Muscle of leg (tissue), 11 donors: Measurements from ENCODE around the gene LRRFIP1. TPM values are rescaled to one million over a fixed set of nuclear protein-coding genes. Genes with fewer than 3 reads are reported as not detected.
"Not testable (repeated sequence)": the region's sequence is repeated elsewhere in the genome, so short reads cannot be mapped to it uniquely, and the experiment has no call there.

Experiments
- DNase-seq: peaks from one replicate; pipeline ENCODE4 v3.0.0; 2013
- H3K27ac ChIP-seq: one replicate; pipeline ENCODE4 v1.5.1; 2013; ENCODE audit warnings: mild to moderate bottlenecking, low read length, control low read depth
- H3K27me3 ChIP-seq: one replicate; pipeline ENCODE4 v1.6.1; 2013; ENCODE audit warnings: low read length; ENCODE audit not compliant: control insufficient read depth, insufficient read depth
- H3K36me3 ChIP-seq: one replicate; pipeline ENCODE4 v1.6.1; 2013; ENCODE audit warnings: low read length; ENCODE audit not compliant: control insufficient read depth, insufficient read depth
- H3K4me1 ChIP-seq: one replicate; pipeline ENCODE4 v1.6.1; 2013; ENCODE audit warnings: low read length; ENCODE audit not compliant: control insufficient read depth, insufficient read depth
- H3K4me3 ChIP-seq: one replicate; pipeline ENCODE4 v1.5.1; 2013; ENCODE audit warnings: low read length, control low read depth
- H3K9me3 ChIP-seq: replicated peaks from 2 replicates; pipeline ENCODE4 v1.6.1; 2013; ENCODE audit warnings: low read depth, low read length; ENCODE audit not compliant: control insufficient read depth
- WGBS: methylation state at CpG from one replicate; pipeline ENCODE4 v1.1.5; 2013; ENCODE audit warnings: missing lambda C conversion rate; ENCODE audit not compliant: insufficient coverage; 5-methylcytosine and 5-hydroxymethylcytosine counted together
- polyA plus RNA-seq, 8 donors: library from polyadenylated mRNA; unstranded; fragments of 120-200 nt; gene quantifications; one replicate each; pipeline versions ENCODE4 v1.2.1 to v1.2.3, GENCODE V29; 2013; ENCODE audit warnings: inconsistent platforms in 1 of 8, low replicate concordance in 1 of 8; ENCODE audit not compliant: insufficient read length in 8 of 8, insufficient read depth in 1 of 8
- total RNA-seq: library from RNA; stranded (reverse); fragments of 120-200 nt; gene quantifications from one replicate; pipeline ENCODE4 v1.2.4, GENCODE V29; 2013

LRRFIP1 gene
- total and polyA plus RNA-seq, 9 donors: 95.1 to 182 (median 113) TPM

DNA sequence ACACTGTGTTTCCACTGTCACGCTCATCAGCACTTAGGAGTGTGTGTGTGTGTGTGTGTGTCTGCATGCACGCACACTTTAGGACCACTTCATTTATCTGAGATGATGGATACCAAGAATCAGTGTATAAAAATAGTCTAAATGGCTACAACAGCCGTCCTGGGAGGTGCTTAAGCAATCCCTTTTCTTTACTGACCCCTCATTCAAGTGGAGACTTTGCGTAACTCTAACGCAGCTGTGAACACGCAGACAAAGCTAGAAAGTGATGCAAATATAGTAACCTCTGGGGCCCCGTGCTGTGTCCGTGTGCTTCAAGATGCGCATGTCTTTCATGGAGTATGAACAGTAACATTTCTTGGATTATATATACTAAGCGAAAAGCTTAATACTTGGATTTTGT lies 130.8 kb downstream of the LRRFIP1 start:
- H3K27me3 ChIP-seq: no peaks in the 10 kb centered on the region
- peaks cover 71% of the 10 kb centered on the region for H3K36me3 ChIP-seq
- 100% methylated on average over 2 of the region's 10 CpGs for WGBS
- no peak for DNase-seq
- H3K4me1 ChIP-seq: no peaks in the 10 kb centered on the region
- H3K27ac ChIP-seq: no peak overlapping the region
- no peaks in the 10 kb centered on the region for H3K9me3 ChIP-seq
- H3K4me3 ChIP-seq: no peak overlapping the region

DNA sequence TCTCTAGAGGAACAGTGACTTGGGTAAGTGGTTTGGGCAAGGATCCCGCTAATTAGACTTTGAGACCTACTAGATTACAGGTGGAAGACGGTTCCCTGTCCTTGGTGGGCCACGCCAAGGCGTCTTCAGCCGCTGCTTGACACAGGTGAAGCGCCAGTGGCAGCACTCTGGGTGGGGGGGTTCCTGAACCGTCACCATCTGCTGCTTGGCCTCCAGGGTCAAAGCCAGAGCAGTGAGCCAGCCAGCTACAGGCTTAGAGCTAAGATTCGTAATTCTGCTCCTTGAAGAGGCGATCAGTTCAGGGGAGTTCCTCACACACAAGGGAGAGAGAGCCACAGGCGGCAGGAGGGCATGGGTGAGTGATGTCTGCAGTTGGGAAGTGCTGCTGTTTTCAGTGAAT lies 131.8 kb downstream of the LRRFIP1 start:
- Histone ChIP-seq H3K4me3 (no peak overlapping the region), H3K27ac (no peak overlapping the region), H3K36me3 (peaks cover 73% of the 10 kb centered on the region), H3K9me3 (no peaks in the 10 kb centered on the region), H3K27me3 (no peaks in the 10 kb centered on the region), H3K4me1 (no peaks in the 10 kb centered on the region)
- DNase-seq: no peak
- 83% methylated on average over 8 of the region's 10 CpGs for WGBS

DNA sequence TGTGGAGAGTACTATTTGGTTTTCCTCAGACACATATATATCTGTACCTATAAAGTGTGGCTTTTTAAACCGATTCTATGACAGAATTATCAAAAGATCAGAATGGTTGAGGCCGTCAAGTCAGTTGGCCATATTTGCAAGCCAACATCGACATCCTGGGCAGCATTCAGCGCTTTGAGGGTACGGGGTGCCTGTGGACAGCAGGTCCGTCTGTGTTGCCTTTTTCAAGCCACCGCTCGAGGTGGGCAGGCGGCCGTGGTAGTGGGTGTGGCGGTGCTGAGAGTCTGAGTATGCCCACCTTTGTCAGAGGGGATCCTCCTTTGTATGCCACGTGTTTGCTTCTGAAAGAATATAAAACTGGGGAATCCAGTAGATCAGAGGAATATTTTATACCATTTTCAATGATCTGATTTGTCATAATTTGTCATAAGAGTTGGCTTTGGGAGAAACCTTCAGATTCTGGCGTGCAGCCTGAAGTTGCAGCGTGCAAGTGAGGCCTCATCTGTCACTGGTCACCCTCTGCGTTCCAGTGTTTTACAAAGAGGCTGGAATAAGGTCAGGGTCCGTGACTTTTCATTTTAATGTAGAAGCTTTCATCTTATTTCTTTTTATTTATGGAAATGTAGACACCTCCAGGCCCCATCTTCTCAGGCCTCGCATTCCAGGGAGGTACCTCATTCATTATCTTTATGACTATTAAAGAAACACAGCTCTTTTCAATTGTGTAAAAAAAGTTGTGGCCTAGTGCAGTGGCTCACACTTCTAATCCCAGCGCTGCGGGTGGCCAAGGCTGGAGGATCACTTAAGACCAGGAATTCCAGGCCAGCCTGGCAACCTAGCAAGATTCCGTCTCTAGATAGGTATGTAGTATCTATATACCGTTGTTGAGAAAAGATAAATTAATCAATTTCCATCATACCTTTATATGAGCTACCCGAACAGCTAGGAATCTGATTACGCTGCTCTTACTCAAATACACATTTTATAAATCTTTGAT lies 133.4 kb downstream of the LRRFIP1 start:
- DNase-seq: no peak
- WGBS: 98% methylated on average over 5 of the region's 23 CpGs

DNA sequence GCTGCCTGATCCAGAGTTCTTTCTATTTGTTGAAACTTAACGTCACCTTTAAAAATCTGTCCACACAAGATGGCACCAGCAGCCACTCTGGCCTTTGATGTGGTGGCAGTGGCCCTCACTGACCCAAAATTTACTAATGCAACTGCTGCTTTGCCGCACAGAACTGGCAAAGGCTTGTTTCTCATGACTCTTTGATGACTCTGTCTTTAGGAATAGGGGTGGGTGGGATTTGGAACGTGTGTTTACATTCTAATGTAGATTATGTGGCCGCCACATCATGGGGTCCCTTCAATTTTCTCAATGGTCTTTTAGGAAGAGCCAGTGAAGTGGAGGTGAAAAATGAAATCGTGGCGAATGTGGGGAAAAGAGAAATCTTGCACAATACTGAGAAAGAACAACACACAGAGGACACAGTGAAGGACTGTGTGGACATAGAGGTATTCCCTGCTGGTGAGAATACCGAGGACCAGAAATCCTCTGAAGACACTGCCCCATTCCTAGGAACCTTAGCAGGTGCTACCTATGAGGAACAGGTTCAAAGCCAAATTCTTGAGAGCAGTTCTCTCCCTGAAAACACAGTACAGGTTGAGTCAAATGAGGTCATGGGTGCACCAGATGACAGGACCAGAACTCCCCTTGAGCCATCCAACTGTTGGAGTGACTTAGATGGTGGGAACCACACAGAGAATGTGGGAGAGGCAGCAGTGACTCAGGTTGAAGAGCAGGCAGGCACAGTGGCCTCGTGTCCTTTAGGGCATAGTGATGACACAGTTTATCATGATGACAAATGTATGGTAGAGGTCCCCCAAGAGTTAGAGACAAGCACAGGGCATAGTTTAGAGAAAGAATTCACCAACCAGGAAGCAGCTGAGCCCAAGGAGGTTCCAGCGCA lies 135.2 kb downstream of the LRRFIP1 start:
- H3K4me1 ChIP-seq, H3K27ac ChIP-seq, H3K27me3 ChIP-seq, H3K4me3 ChIP-seq, H3K9me3 ChIP-seq, DNase-seq: not testable (repeated sequence)
- 100% methylated on average over 3 of the region's 9 CpGs for WGBS
- peaks cover 56% of the 10 kb centered on the region for H3K36me3 ChIP-seq

More for the DNA sequence above, 133.4 kb downstream of the LRRFIP1 start:
- Histone ChIP-seq H3K9me3 (no peaks in the 10 kb centered on the region), H3K27ac (no peak overlapping the region), H3K36me3 (peaks cover 61% of the 10 kb centered on the region), H3K4me3 (no peak overlapping the region), H3K27me3 (no peaks in the 10 kb centered on the region), H3K4me1 (no peaks in the 10 kb centered on the region)

DNA sequence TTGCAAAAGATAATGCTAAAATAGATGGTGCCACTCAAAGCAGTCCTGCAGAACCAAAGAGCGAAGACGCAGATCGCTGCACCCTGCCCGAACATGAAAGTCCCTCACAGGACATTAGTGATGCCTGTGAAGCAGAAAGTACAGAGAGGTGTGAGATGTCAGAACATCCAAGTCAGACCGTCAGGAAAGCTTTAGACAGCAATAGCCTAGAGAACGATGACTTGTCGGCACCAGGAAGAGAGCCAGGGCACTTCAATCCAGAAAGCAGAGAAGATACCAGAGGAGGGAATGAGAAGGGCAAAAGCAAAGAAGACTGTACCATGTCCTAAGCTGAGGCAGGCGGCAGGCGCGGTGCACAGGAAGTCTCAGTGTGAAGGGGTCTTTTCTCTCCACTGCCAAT lies 136.4 kb downstream of the LRRFIP1 start:
- no peaks in the 10 kb centered on the region for H3K9me3 ChIP-seq
- H3K27ac ChIP-seq: no peak overlapping the region
- DNase-seq: no peak
- no peak overlapping the region for H3K4me3 ChIP-seq
- no peaks in the 10 kb centered on the region for H3K27me3 ChIP-seq
- no peaks in the 10 kb centered on the region for H3K4me1 ChIP-seq
- H3K36me3 ChIP-seq: peaks cover 51% of the 10 kb centered on the region
- whole genome bisulfite sequencing: 95% methylated on average over 6 of the region's 10 CpGs

DNA sequence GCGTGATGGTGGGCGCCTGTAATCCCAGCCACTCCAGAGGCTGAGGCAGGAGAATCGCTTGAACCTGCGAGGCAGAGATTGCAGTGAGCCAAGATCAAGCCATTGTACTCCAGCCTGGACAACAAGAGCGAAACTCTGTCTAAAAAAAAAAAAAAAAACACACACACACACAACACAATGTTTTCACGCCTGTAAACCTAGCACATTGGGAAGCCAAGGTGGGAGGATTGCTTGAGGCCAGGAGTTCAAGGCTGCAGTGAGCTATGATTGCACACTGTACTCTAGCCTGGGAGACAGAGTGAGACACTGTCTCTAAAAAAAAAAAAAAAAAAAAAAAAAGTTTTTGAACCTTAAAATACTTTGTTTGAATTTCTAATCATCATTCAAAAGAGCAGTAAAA lies 137.7 kb downstream of the LRRFIP1 start:
- not testable (repeated sequence) for H3K4me3 ChIP-seq, H3K27me3 ChIP-seq, H3K27ac ChIP-seq, H3K9me3 ChIP-seq, H3K4me1 ChIP-seq, DNase-seq
- peaks cover 48% of the 10 kb centered on the region for H3K36me3 ChIP-seq
- no CpG with 5 or more reads among the region's 6 CpGs for WGBS

DNA sequence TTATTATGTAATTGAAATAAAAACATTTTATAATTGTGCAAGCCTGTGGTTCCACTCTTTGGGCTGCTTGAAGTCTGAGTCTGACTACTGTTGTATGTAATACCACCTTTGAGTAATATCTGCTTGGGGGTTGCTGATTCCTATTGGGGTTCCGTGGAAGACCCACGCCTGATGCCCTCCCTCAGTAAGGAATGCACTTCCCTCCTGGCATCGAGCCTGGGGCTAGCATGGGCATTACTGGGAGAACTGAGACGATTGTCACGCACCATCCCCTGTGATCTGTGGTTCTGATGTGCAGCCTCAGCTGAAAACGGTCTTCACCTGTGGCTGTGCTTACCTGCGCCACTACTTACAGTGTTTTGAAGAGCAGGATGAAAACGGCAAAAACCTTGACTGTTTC lies 138.5 kb downstream of the LRRFIP1 start:
- Histone ChIP-seq H3K4me1 (no peaks in the 10 kb centered on the region), H3K27ac (no peak overlapping the region), H3K4me3 (no peak overlapping the region), H3K9me3 (no peaks in the 10 kb centered on the region), H3K27me3 (no peaks in the 10 kb centered on the region), H3K36me3 (peaks cover 44% of the 10 kb centered on the region)
- DNase-seq: no peak
- WGBS: 93% methylated on average over 8 of the region's 8 CpGs

DNA sequence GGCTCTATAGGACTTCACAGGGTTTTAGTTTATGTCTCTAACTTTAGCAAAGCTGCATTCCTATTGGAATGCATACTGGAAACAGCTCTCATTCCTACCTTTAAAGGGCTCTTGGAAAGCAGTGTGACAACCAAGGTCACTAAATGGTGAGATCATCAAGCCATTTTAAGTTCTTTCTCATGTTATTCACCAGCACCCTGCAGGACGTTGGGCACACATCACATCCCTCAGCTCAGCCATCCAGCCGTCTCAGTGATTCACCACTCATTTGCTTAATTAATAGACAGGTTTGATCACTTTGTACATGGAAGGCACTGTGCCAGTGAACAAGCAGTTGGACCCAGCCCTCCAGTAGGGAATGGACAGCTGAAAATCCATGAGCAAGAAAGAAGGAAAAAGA lies 139.0 kb downstream of the LRRFIP1 start:
- no peaks in the 10 kb centered on the region for H3K4me1 ChIP-seq
- no peak overlapping the region for H3K4me3 ChIP-seq
- H3K27ac ChIP-seq: no peak overlapping the region
- H3K36me3 ChIP-seq: peaks cover 46% of the 10 kb centered on the region
- no CpG with 5 or more reads among the region's 2 CpGs for WGBS
- no peak for DNase-seq
- no peaks in the 10 kb centered on the region for H3K27me3 ChIP-seq
- H3K9me3 ChIP-seq: no peaks in the 10 kb centered on the region

DNA sequence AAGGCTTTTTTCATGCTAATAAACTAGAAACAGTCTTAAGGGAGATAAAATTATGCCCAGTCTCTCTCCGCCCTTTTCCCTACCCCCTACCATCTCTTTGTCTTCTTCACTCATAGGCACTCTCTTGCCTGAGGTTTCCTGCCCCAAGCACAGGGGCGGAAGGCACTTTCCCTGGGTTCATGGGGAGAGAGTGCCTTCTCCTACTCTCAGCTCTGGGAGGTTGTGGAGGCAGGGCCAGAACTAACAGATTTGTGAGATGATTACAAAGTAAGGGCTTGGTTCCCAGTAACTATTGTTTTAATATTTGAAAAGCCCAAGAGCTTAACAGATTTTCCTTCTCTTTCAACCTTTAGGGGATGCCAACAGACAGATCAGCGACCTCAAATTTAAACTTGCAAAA lies 145.1 kb downstream of the LRRFIP1 start:
- no CpG with 5 or more reads among the region's 3 CpGs for WGBS
- no peak overlapping the region for H3K27ac ChIP-seq
- H3K36me3 ChIP-seq: peaks cover 59% of the 10 kb centered on the region
- no peak overlapping the region for H3K4me3 ChIP-seq
- DNase-seq: no peak
- no peaks in the 10 kb centered on the region for H3K9me3 ChIP-seq
- H3K4me1 ChIP-seq: no peaks in the 10 kb centered on the region
- no peaks in the 10 kb centered on the region for H3K27me3 ChIP-seq

DNA sequence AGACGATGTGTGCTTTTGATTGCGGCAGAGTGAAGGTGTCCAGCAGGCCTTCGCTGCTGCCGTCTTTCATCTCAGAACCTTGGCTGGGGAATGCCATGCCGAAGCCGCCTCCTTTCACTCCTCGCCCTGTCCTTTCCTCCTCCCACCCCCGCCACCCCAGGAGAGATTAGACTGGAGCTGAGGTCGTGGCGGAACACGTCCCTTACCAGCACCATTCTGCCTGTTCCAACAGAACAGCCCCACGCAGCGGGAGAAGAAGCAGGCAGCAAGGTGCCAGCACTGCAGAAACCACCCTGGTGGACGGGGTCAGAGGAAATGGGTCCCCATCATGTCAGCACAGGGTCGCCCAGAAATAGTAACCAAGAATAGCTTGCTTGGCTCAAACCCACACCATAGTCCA lies 146.4 kb downstream of the LRRFIP1 start:
- no peaks in the 10 kb centered on the region for H3K4me1 ChIP-seq
- H3K9me3 ChIP-seq: no peaks in the 10 kb centered on the region
- H3K36me3 ChIP-seq: peaks cover 65% of the 10 kb centered on the region
- DNase-seq: no peak
- H3K4me3 ChIP-seq: no peak overlapping the region
- H3K27me3 ChIP-seq: no peaks in the 10 kb centered on the region
- WGBS: 85% methylated on average over 9 of the region's 15 CpGs
- H3K27ac ChIP-seq: no peak overlapping the region
